C4-2B (cell line): ENCODE results near the gene C2CD2.

Source experiments
- H3K27ac ChIP-seq: fragments of 450-650 bp; 2 replicates; pipeline ENCODE4 v1.5.1; 2017
- ZFX ChIP-seq: fragments of 450-650 bp; IDR thresholded peaks from 2 replicates; pipeline ENCODE4 v1.6.1; 2017
- TF ChIP-seq, protein P1 (sequence below): fragments of 450-650 bp; conservative IDR thresholded peaks from 2 replicates; pipeline ENCODE4 v1.5.1; 2017; ENCODE audit warnings: mild to moderate bottlenecking

Gene C2CD2

DNA sequence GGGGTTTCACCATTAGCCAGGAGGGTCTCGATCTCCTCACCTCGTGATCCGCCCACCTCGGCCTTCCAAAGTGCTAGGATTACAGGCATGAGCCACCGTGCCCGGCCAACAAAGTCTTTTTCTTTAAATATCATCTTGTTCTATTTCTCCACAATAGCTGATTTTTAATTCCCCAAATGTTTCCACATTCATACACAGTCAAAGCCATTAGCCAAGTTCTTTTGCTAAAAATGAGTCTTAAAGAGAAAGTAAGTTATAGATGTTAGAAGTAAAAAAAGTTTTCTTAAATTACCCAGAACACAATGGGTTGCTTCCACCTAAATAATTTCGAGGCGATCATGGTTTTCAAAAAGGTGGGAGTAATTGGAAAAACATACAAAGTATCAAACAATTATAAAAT, 30.6 kb downstream of the C2CD2 start:
- H3K27ac ChIP-seq, result no peak overlapping the region
- no peak for TF ChIP-seq ZFX
- TF ChIP-seq, protein P1, sequence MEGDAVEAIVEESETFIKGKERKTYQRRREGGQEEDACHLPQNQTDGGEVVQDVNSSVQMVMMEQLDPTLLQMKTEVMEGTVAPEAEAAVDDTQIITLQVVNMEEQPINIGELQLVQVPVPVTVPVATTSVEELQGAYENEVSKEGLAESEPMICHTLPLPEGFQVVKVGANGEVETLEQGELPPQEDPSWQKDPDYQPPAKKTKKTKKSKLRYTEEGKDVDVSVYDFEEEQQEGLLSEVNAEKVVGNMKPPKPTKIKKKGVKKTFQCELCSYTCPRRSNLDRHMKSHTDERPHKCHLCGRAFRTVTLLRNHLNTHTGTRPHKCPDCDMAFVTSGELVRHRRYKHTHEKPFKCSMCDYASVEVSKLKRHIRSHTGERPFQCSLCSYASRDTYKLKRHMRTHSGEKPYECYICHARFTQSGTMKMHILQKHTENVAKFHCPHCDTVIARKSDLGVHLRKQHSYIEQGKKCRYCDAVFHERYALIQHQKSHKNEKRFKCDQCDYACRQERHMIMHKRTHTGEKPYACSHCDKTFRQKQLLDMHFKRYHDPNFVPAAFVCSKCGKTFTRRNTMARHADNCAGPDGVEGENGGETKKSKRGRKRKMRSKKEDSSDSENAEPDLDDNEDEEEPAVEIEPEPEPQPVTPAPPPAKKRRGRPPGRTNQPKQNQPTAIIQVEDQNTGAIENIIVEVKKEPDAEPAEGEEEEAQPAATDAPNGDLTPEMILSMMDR, result no peak

GRCh38 chr21:41921021-41921420, 32.8 kb downstream of the C2CD2 start:
- H3K27ac ChIP-seq, result no peak overlapping the region
- TF ChIP-seq, protein P1, result no peak
- TF ChIP-seq ZFX, result no peak

GRCh38 chr21:41920476-41920875, 33.3 kb downstream of the C2CD2 start:
- no peak overlapping the region for H3K27ac ChIP-seq
- no peak for TF ChIP-seq ZFX
- TF ChIP-seq, protein P1, result no peak

- no peak for TF ChIP-seq ZFX
- TF ChIP-seq, protein P1, result no peak
- no peak overlapping the region for H3K27ac ChIP-seq
Measured at GRCh38 chr21:41919666-41920398, 34.0 kb downstream of the C2CD2 start.

- TF ChIP-seq, protein P1, result no peak
- no peak for TF ChIP-seq ZFX
- no peak overlapping the region for H3K27ac ChIP-seq
Measured at GRCh38 chr21:41918561-41919358, 35.1 kb downstream of the C2CD2 start.

GRCh38 chr21:41917531-41917930, 36.3 kb downstream of the C2CD2 start:
- H3K27ac ChIP-seq, result no peak overlapping the region
- TF ChIP-seq, protein P1, result no peak
- no peak for TF ChIP-seq ZFX

- TF ChIP-seq ZFX, result no peak
- TF ChIP-seq, protein P1, result no peak
- no peak overlapping the region for H3K27ac ChIP-seq
Measured at GRCh38 chr21:41916888-41917433, 36.9 kb downstream of the C2CD2 start.
